ENCODE measurements around the gene HDHD2.

HDHD2 gene

DNA sequence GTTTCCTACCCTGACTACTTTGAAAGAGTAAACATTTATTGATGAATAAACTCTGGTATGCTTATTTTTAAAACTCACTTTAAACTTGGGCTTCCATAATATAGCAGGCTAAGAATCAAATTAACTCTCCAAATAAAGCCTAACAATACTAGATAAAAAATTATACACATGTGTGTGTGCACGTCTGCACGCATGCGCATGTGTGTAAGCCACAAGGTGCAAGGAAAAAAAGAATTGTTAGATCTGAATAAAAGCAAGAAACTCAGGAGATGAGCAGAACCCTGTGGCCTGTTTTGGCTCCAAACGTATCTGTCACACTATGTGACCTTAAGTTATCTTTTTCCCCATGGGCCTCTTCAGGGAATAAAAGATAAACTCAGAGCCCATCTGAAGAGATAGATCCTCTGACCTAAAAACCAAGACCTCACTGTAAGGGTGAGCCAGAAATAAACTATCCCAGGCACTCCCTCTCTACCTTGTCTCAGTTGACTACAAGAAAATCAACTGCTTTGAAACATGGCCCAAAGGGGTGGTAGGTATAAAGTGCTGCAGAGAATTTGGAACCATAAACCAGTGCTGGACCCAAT lies 6.3 kb downstream of the HDHD2 start:
- no peak for DNase-seq

DNA sequence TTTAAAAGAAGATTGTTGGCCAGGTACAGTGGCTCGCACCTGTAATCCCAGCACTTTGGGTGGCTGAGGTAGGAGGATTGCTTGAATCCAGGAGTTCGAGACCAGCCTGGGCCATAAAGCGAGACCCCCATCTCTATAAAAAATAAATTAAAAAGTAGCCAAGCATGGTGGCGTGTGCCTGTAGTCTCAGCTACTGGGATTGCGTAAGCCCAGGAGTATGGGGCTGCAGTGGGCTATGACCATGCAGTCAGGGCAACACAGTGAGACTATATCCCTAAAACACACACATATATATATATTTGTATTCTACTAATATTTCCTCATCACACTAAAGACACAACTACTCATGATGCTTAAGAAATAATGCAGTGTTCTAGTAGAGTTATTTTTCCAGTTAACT lies 7.1 kb downstream of the HDHD2 start:
- no peak for DNase-seq

DNA sequence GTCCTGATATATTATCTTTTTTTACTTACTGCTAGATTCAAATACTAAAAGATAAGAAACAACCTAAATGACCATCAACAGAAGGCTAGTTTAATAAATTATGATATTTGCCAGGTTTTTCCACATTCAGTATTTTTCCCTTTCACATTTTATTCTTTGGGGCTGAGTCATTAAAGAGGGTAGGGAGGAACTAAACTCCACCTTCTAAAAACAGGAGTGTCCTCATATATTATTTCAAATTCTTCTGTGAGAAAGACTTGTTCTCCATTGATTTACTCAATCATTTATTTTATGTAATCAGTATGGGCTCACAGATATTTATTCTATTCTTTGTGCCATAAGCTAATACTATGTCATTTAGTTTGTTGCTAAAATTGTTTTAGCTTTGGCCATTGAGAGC lies 9.0 kb downstream of the HDHD2 start:
- no peak for DNase-seq

DNA sequence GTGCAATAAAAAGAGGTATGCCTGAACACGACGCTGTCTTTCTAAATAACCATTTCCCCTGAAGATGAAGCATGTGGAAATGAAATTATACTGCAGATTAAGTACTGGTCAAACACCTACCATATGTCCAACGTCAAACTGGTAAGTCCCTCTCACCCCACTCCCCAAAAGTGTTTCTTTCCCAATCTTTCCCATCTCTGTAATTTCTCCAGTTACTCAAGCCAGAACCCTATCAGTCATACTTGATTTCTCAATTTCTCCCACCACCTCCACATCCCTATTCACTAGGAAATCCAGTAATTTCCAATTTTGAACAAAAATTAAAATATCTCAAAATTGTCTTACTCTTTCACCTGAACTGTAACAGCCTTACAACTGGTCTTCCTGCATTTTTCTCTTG lies 29.2 kb downstream of the HDHD2 start:
- DNase-seq = no peak

DNA sequence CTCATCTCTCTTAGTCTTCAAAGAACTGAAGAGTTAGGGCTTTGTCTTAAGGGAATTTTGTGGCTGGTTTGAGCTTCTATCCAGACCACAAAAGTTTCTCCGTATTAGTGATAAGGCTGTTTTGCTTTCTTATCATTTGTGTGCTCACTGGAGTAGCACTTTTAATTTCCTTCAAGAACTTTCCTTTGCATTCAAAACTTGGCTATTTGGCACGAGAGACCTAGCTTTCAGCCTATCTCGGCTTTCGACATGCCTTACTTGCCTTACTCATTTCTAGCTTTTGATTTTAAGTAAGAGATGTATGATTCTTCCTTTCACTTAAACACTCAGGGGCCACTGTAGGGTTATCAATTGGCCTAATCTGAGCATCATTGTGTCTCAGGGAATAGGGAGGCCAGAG lies 29.9 kb downstream of the HDHD2 start:
- no peak for DNase-seq

DNA sequence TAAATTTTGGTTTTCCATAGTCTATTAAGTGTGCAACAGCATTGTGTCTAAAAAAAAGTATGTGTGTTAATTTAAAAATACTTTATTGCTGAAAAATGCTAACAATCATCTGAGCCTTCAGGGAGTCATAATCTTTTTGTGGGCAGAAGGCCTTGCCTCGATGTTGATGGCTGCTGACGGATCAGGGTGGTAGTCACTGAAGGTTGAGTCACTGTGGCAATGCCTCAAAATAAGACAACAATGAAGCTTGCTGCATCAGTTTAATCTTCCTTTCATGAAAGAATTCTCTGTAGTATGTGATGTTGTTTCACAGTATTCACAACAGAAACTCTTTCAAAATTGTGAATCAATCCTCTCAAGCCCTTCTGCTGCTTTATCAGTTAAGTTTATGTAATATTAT lies 31.3 kb downstream of the HDHD2 start:
- no peak for DNase-seq

DNA sequence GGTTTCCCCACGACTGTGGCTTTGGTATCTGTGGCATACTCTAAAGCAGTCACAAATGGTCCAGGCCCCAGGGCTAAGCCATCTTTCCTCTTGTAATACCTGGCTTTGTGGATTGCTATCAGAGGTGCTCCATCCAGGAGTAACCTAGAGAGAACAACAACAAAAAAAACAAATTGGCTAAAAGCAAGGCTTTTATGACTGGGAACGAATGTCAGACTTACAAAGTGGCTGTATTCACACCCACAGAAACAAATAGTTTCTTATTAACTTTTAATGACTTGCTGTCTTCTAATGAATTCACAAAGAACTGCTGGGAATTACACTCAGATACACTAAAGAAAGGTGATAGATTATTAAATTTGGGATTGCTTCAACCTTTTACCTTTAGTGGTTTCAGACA lies 35.1 kb downstream of the HDHD2 start:
- no peak for DNase-seq

DNA sequence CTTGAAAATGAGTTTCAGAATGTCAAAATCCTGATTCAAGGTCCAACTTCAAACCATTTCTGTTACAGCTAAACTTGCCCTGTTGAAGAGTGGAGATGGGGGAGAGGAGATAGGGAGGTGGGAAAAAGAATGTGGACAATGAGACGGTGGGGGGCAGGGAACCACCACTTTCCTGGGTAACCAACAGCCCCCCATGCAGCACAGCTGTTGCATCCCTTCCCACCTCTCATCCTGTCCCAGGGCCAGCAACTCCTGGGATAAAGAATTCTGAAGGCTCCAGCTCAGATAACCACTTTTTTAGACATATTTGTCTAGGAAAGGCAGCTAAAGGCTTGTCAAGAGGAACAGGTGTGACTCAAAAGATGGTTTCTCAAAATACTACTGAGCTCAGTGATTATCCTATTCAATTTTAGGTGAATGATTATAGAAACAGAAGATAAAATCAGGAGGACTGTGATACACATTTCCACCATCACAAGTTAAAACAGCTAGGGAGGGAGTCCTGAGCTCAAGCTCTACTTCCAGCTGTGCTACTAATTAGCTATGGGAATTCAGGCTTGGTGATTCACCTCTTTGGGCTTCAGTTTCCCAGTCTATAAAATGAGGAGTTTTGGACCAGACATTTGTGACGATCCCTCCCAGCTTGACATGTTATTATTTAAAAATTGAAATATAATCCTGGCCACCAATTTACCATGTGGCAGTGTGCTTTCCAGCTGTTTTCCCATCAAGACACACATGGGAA lies 36.3 kb downstream of the HDHD2 start:
- no peak for DNase-seq

DNA sequence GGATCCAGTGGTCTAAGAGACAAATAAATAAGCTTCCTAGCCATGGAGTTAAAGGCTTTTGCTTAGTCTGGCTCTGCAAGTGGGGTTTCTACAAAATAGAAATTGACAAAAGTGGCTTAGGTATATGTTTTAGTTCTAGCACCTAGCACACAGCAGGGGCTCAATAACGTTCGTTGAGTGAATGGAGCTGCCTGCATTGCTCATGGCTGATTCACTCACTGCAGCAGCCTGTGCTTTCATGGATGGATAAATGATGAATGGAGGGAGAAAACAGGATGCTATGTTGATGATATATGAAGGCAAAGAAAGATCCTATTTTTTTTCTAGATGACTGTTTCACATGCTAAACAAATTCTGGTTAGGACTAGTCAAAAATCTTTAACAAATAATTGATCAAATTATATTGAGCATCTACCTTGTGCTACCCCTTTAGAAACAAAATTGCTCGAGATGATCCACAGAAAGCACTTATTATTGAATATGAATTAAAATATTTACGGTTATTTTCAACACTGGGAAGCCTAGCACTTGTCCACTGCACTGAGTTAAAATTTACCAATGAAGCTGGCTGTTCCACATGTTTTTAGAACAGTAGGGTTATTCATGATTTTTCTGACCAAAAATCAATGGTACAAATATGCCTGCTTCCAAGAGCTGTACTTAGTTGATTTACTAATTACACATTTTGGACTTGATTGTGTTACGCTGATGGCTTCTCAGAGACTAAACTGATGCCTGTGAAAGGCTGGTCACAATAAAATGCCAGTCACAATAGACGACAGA lies 39.6 kb downstream of the HDHD2 start:
- DNase-seq = no peak

DNA sequence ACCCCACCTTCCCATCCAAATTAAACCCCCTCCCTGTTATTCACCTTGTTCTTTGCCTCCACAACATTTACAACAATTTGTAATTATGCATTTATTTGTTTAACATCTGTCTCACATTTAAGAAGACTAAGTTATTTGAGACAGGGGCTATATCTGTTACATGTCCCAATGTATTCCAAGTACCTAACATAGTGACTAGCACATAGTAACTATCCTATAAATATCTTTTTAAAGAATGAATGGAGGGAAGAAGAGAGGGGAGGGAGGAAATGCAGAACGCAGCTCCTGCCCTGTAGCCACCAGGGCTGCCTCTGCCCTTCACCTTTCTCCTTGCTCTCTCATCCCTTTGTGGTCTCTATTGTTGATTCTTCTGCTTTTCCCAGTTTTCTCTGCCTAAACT lies 40.6 kb downstream of the HDHD2 start:
- no peak for DNase-seq

DNA sequence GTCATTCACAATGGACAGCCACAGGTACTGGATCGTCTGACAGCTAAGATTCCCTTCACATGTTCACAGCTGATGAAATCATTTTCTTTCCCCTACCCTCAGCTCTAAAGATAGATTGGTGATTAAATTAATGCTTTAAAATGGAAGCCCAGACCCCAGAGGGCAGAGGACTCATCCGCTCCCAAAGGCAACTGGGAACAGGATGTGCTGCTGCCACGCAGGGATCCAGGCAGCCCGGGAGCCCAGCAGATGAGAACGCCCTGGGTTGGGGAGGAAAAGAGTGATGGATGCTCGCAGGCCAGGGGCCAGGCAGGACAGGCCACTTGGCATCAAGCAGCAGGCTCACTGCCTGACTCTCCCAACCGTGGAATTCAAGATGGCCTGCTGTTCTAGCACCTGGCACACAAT lies 41.3 kb downstream of the HDHD2 start:
- DNase-seq = no peak

DNA sequence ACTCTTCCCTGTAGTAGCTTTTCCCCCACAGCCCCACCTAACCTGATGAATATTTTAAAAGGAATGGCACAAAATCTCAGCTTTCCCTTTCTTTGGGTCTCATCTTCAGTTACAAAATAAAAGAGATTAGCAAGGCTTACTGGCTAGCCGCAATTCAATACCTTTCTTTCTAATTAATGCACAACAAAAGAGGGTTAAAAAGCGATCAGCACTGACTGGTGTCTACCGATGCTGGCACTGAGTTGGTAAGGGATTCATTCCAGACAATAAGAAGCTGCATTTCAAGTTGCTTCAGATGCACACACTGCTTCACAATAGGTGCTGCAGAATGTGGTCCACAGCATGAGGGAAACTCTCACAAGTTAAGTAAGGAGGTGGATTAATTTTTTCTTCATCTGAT lies 41.9 kb downstream of the HDHD2 start:
- no peak for DNase-seq

DNA sequence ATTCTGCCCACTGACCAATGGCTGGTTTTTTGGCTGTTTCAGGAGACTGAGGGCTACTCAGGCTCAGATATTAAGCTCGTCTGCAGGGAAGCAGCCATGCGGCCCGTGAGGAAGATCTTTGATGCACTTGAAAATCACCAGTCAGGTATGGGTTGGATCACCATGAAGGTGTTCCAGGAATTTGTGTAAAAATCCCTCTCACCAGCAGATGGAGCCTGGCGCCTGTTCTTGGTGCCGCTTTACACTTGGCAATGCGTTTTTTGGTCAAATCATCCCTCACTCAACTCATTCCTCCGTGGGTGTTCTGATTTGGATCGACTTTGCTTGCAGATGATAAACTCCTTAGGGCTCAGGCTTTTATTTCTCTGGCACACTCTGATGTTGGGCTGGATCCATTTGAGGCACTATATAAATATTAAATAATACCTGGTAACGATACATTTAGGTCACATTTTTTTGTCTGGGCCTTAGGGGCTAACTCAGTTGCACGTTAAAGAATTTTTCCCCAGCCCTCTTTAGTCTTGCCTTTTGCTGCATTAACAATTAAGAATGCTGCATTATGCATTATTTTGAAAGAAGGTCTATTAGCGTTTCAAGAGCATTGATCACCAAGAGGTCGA lies 50.0 kb downstream of the HDHD2 start:
- peak; percentile 8 for DNase-seq

DNA sequence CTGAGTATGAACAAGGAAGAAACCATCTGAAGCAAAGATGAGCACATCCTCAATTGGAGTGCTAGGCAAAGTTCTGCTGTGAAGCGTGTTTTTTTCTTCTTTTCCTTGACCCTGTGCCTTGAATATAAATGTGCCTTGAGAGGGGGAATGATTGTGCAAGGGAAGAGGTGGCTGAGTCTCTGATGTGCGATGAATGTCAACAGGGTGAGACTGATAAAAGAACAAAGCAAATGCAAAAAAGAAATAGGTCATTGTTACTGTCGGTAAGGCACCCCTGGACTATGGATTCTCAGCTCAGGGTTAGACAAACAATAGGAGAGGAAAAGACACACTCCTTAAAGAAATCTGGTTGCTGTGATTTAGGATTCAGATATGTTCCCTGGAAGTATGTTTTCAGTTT lies 54.5 kb downstream of the HDHD2 start:
- DNase-seq = no peak

DNA sequence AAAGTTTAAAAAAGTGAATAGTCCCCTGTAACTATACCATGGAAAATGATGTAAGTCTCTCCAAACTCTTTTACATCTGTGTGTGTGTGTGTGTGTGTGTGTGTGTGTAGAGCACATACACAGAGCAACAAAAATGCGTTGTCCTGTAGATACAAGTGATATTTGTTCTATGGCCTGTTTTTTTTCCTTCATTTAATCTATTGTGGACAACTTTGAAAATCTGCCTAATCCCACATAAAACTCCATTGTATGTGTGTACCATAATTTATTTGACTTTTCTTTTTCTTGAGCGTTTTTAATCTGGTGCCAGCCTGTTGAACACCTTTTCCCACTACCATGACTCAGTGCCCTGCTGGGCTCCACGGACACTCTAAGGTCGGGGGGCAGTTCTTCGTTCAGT lies 62.6 kb downstream of the HDHD2 start:
- DNase-seq = no peak

DNA sequence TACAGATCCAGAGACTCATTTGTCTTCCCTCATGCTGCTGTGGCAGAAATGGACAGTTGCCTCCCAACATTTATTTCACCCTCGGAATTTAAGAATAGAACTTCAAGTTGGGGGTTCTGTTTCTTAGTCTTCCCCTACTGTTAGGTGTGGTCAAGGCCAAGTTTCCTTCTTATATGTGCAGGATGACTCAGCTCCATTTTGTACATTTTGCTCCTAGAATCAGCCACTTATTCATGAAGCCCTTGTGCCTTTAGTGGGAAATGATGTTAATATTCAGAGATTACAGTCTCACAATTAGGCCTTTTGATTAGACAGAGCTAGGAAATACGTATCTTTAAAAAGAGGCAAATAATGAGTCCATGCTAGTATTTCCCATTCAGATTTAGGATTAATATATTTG lies 68.7 kb downstream of the HDHD2 start:
- DNase-seq = no peak

DNA sequence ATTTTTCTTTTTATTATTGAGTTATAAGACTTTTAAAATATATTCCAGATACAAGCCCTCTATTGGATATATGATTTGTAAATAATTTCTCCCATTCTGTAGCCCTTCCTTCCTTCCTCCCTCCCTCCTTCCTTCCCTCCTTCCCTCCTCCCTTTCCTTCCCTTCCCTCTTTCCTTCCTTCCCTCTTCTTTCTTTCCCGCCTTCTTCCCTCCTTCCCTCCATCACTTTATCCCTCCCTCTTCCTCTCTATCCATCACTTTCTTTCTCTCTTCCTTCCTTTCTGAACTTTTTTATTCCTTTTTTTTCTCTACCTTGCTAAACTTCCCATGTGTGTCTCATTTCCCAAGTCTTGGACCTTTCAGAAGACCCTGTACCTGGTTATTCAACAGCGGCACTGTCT lies 69.4 kb downstream of the HDHD2 start:
- DNase-seq = no peak

DNA sequence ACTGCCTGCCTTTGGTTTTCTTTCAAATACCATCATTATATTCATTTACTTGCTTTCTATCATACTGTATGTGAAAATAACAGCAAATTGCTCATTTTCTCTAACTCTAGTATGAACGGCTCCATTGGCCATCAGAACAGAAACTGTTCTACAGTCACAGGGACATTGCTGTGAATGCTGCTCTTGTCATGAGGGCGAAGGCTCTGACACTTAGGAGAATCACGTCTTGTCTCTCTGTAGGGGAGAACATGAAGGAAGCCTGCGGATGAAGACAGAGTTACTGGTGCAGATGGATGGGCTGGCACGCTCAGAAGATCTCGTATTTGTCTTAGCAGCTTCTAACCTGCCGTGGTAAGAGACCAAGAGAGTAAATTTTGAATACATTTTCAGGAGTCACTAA lies 73.2 kb downstream of the HDHD2 start:
- DNase-seq = no peak

DNA sequence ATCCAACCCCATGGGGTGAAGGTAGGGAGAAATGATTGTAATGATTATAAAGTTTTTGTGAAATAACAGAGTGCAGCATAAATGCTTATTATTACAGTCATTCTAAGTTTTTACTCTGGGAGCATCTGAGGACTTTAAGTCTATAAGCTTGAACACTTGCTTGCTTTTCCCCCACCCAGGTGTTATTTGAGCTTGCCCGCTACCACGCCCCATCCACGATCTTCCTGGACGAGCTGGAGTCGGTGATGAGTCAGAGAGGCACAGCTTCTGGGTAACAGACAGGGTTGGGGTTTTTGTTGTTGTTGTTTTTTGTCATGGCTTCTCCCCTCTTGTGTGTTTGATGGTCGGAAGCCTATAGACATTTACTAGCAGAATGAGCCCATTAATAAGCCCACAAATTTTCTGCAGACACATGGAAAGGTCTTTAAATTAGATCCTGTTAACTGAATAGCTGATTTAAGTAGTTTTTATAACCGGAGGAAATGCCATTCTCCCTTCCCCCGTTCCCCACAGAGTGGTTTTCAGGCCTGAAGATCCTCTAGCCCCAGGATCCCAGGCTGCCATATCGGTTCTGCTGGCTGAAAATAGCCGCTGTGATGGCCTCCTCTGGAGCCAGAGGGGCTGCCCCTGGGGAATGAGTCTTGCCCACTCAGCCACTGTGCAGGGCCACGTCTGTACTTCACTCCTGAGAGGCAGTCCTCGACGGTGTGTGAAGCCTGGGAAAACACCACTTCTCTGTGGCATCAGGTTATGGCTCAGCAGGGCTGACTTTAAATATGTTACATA lies 75.0 kb downstream of the HDHD2 start:
- DNase-seq = no peak

DNA sequence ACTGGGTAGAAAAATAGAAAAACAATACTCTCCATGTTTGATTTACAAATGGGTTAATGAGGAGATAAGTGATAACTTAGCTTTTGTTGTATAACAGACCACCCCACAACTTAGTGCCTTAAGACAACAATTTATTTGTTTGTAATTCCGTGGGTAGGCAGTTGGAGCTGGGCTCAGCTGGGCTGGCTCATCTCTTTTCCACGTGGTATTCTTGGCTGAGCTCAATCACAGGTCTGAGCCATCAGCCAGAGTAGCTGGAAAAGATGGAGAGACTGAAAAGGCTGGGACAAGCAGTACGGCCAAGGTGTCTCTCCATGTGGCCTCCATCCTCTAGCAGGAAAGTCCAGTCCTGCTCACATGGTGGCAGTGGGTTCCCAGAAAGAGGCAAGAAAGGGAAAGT lies 82.7 kb downstream of the HDHD2 start:
- no peak for DNase-seq

DNA sequence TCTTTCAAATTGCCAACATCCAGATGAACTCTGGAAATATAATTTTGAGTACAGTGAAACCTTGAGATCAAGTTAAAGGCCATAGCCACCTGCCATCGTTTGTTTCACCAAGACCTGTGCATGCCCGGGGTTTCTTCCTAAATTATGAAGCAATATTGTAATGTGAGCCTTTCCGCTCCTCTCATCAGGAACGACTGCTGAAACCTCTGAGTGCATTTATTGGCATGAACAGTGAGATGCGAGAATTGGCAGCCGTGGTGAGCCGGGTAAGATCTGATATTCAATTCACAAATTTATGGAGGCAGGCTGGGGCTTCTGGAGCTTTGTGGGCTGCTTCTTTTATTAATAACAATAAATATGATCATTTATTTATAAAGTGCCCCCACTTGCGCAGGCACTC lies 87.2 kb downstream of the HDHD2 start:
- DNase-seq = no peak

DNA sequence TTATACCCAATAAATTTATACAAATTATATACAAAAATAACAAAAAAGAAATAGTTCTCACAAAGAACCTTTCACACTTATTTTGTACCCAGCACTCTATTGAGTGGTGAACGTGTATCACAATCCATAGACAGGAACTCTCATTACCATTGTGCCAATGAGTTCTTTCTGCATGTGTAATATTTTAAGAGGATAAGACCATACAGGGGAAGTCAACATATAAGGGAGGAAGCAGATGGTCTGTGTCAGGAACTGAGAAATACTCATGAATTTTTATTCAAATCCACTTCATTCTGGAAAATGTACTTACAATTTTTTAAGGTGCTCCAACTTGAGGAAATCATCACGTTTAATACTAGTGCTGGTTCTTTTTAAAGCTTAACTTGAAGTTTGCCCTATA lies 87.8 kb downstream of the HDHD2 start:
- no peak for DNase-seq
